Activated CD4-positive, alpha-beta T cell treated with anti-CD3 and anti-CD28 coated beads, Interleukin-2, amount 10 ng/mL, durations not matched to agents 24 days and 14 days (primary cell): ENCODE results near the gene SLC25A6. TPM values are rescaled to one million over a fixed set of nuclear protein-coding genes. Genes with fewer than 3 reads are reported as not detected.
A peak's percentile ranks its signal among the peaks of the same experiment; 100 is the strongest.

ENCODE experiments used
- DNase-seq: peaks from one replicate; pipeline ENCODE4 v3.0.0; 2022
- H3K27ac Mint-ChIP-seq: one replicate; pipeline ENCODE4 v1.8.0; 2022; ENCODE audit warnings: mild to moderate bottlenecking, mixed read lengths
- H3K27me3 Mint-ChIP-seq: one replicate; pipeline ENCODE4 v1.8.0; 2022; ENCODE audit warnings: mixed read lengths
- H3K36me3 Mint-ChIP-seq: one replicate; pipeline ENCODE4 v1.8.0; 2022; ENCODE audit warnings: low read depth, mild to moderate bottlenecking, mixed read lengths
- H3K4me1 Mint-ChIP-seq: one replicate; pipeline ENCODE4 v1.8.0; 2021; ENCODE audit warnings: mixed read lengths
- H3K4me3 Mint-ChIP-seq: one replicate; pipeline ENCODE4 v1.8.0; 2022; ENCODE audit warnings: mild to moderate bottlenecking, moderate library complexity, mixed read lengths
- H3K9me3 Mint-ChIP-seq: one replicate; pipeline ENCODE4 v1.8.0; 2021; ENCODE audit warnings: mixed read lengths
- intact Hi-C: fragments of 100-400 bp; cut with micrococcal nuclease; formaldehyde crosslinking; loops from one replicate; pipeline ENCODE4 v1.15.1; 2023
- total RNA-seq: library from RNA; stranded (reverse); gene quantifications from 2 replicates; pipeline ENCODE4 v1.2.3, GENCODE V29; 2022

SLC25A6 gene
- total RNA-seq, 1 donor from 2014 or later, result 302 TPM

GRCh38 chrX:1336331-1336943 is 55.5 kb downstream of the SLC25A6 start, which contains the start of gene IL3RA:
IL3RA (plus strand) TSS chrX:1336785; CDS start chrX:1341766, 4,981 bp downstream.
- peaks cover 31% of the 10 kb centered on the region for H3K36me3 Mint-ChIP-seq
- H3K9me3 Mint-ChIP-seq, result peaks cover 1% of the 10 kb centered on the region
- DNase-seq, result peak; percentile 80
- peak within 1 kb of the TSS; percentile 91 for H3K4me3 Mint-ChIP-seq
- H3K4me1 Mint-ChIP-seq, result peaks cover 21% of the 10 kb centered on the region
- peak within 1 kb of the TSS; percentile 73 for H3K27ac Mint-ChIP-seq
- intact Hi-C loops, result no loop called here
- peaks cover 2% of the 10 kb centered on the region for H3K27me3 Mint-ChIP-seq

Other genes starting within 250 kb of the SLC25A6 start
- 0.95 and 1.5 TPM in 2 replicates for gene CRLF2, start 179.5 kb downstream of the SLC25A6 start, total RNA-seq
- gene CSF2RA, start 123.3 kb downstream of the SLC25A6 start, total RNA-seq, result 0.28 and 0.30 TPM in 2 replicates
- 3.1 and 3.4 TPM in 2 replicates for gene IL3RA, start 55.3 kb downstream of the SLC25A6 start, total RNA-seq
- gene ASMTL, start 60.8 kb upstream of the SLC25A6 start, total RNA-seq, result 44.5 and 46.6 TPM in 2 replicates
- gene P2RY8, start 145.1 kb upstream of the SLC25A6 start, total RNA-seq, result 19.1 and 19.5 TPM in 2 replicates
- 59.6 and 62.0 TPM in 2 replicates for gene AKAP17A, start 199.5 kb upstream of the SLC25A6 start, total RNA-seq
- 0.21 TPM in 1 of 2 replicates, not detected in the other for gene ASMT, start 222.9 kb upstream of the SLC25A6 start, total RNA-seq